ENCODE results near the gene GRAMD4.
"Not testable (repeated sequence)": the region's sequence is repeated elsewhere in the genome, so short reads cannot be mapped to it uniquely, and the experiment has no call there.

Gene GRAMD4

GRCh38 chr22:46646531-46647215 is 26.5 kb downstream of the GRAMD4 start:
- Histone ChIP-seq H3K27me3 (ENCODE audit: control insufficient read depth, low read length) (no peaks in the 10 kb centered on the region), H3K9me2 (replicated peaks; ENCODE audit: control insufficient read depth, low read length) (no peaks in the 10 kb centered on the region), H3K4me2 (ENCODE audit: low read length) (no peak overlapping the region), H3F3A (ENCODE audit: control insufficient read depth, insufficient read depth) (no peaks in the 10 kb centered on the region), H3K9me3 (ENCODE audit: control insufficient read depth, insufficient read depth, low read length) (no peaks in the 10 kb centered on the region), H4K20me1 (ENCODE audit: control insufficient read depth, insufficient read depth, low read depth, low read length) (no peaks in the 10 kb centered on the region), H3K27ac (ENCODE audit: low read depth, low read length) (no peak overlapping the region), H3K79me2 (ENCODE audit: control insufficient read depth, low read length) (no peaks in the 10 kb centered on the region; the same call in 1 of the 2 replicates), H3K36me3 (ENCODE audit: control insufficient read depth, low read length) (no peaks in the 10 kb centered on the region), H3K4me3 (ENCODE audit: low read length) (no peak overlapping the region), H3K4me1 (ENCODE audit: control insufficient read depth, low read length) (no peaks in the 10 kb centered on the region)
- no peak for TF ChIP-seq EZH2phosphoT487 (IDR thresholded peaks at IDR 0.05; ENCODE audit: borderline replicate concordance, low read length)
- TF ChIP-seq CTCF (IDR thresholded peaks at IDR 0.05; ENCODE audit: low read depth, low read length, poor library complexity, severe bottlenecking): no peak

- not testable (repeated sequence) for H3K9me3 ChIP-seq (ENCODE audit: control insufficient read depth, insufficient read depth, low read length); H3K36me3 ChIP-seq (ENCODE audit: control insufficient read depth, low read length); H3K27ac ChIP-seq (ENCODE audit: low read depth, low read length); H3K4me1 ChIP-seq (ENCODE audit: control insufficient read depth, low read length); H3K27me3 ChIP-seq (ENCODE audit: control insufficient read depth, low read length); H3K4me3 ChIP-seq (ENCODE audit: low read length); H3K4me2 ChIP-seq (ENCODE audit: low read length); H3K79me2 ChIP-seq (ENCODE audit: control insufficient read depth, low read length); H3K9me2 ChIP-seq (replicated peaks; ENCODE audit: control insufficient read depth, low read length); H3F3A ChIP-seq (ENCODE audit: control insufficient read depth, insufficient read depth); H4K20me1 ChIP-seq (ENCODE audit: control insufficient read depth, insufficient read depth, low read depth, low read length)
Observed at GRCh38 chr22:46648225-46648820, 28.1 kb downstream of the GRAMD4 start.

GRCh38 chr22:46649141-46650077 is 29.2 kb downstream of the GRAMD4 start:
- no peaks in the 10 kb centered on the region for H3K9me3 ChIP-seq (ENCODE audit: control insufficient read depth, insufficient read depth, low read length)
- peaks cover 11% of the 10 kb centered on the region for H3K4me1 ChIP-seq (ENCODE audit: control insufficient read depth, low read length)
- no peaks in the 10 kb centered on the region for H3K79me2 ChIP-seq (ENCODE audit: control insufficient read depth, low read length)
- H4K20me1 ChIP-seq (ENCODE audit: control insufficient read depth, insufficient read depth, low read depth, low read length): no peaks in the 10 kb centered on the region
- no peaks in the 10 kb centered on the region for H3K27me3 ChIP-seq (ENCODE audit: control insufficient read depth, low read length)
- H3K27ac ChIP-seq (ENCODE audit: low read depth, low read length): no peak overlapping the region
- TF ChIP-seq CTCF (IDR thresholded peaks at IDR 0.05; ENCODE audit: low read depth, low read length, poor library complexity, severe bottlenecking): no peak
- TF ChIP-seq EZH2phosphoT487 (IDR thresholded peaks at IDR 0.05; ENCODE audit: borderline replicate concordance, low read length): no peak
- H3F3A ChIP-seq (ENCODE audit: control insufficient read depth, insufficient read depth): no peaks in the 10 kb centered on the region
- H3K9me2 ChIP-seq (replicated peaks; ENCODE audit: control insufficient read depth, low read length): no peaks in the 10 kb centered on the region
- H3K4me2 ChIP-seq (ENCODE audit: low read length): no peak overlapping the region
- no peaks in the 10 kb centered on the region for H3K36me3 ChIP-seq (ENCODE audit: control insufficient read depth, low read length)
- H3K4me3 ChIP-seq (ENCODE audit: low read length): no peak overlapping the region
